Keratinocyte (primary cell): ENCODE data around the gene MMP14. TPM values are rescaled to one million over a fixed set of nuclear protein-coding genes. Genes with fewer than 3 reads are reported as not detected.

Experiments
- DNase-seq: peaks from one replicate; pipeline ENCODE4 v3.0.0-alpha.2; 2011; ENCODE audit warnings: low read depth, missing footprints, low spot score
- FAIRE-seq: peaks from 2 replicates; lab custom pipeline; 2011; peaks lifted over from hg19 to GRCh38; lab: Jason Lieb, UNC
- H2AFZ ChIP-seq: 2 replicates; pipeline ENCODE4 v1.6.0; 2012; ENCODE audit warnings: low read length, control low read depth, inconsistent platforms; ENCODE audit not compliant: control insufficient read depth
- H3K27ac ChIP-seq: 2 replicates; pipeline ENCODE4 v1.5.1; 2011; ENCODE audit warnings: low read length; ENCODE audit not compliant: control insufficient read depth, insufficient read depth
- H3K27me3 ChIP-seq: 3 replicates; pipeline ENCODE4 v1.6.0; 2011; ENCODE audit warnings: low read length; ENCODE audit not compliant: control insufficient read depth, insufficient read depth; ENCODE audit errors: extremely low read depth
- H3K36me3 ChIP-seq, 2 experiments: 2 replicates in 1 of 2; 3 replicates in 1 of 2; pipeline ENCODE4 v1.5.1; 2011; ENCODE audit warnings: low read length in 2 of 2, mild to moderate bottlenecking in 1 of 2; ENCODE audit not compliant: control insufficient read depth in 2 of 2, insufficient read depth in 2 of 2; ENCODE audit errors: extremely low read depth in 1 of 2
- H3K4me1 ChIP-seq: 3 replicates; pipeline ENCODE4 v1.5.1; 2011; ENCODE audit warnings: low read length; ENCODE audit not compliant: control insufficient read depth, insufficient read depth; ENCODE audit errors: extremely low read depth
- H3K4me2 ChIP-seq: 3 replicates; pipeline ENCODE4 v1.6.0; 2011; ENCODE audit warnings: low read depth, low read length; ENCODE audit not compliant: control insufficient read depth, insufficient read depth; ENCODE audit errors: extremely low read depth
- H3K4me3 ChIP-seq, 3 experiments: fragments of 200-600 bp in 1 of 3; sonication (generic) in 1 of 3; 2 replicates in 2 of 3; 3 replicates in 1 of 3; pipeline ENCODE4 v1.5.1; 2011 to 2016; ENCODE audit warnings: low read length in 3 of 3, mild to moderate bottlenecking in 3 of 3, control low read depth in 2 of 3, inconsistent platforms in 1 of 3, low read depth in 1 of 3, mixed read lengths in 1 of 3, mixed run types in 1 of 3, moderate library complexity in 1 of 3; ENCODE audit not compliant: control insufficient read depth in 2 of 3, insufficient read depth in 2 of 3; ENCODE audit errors: extremely low read depth in 1 of 3
- H3K79me2 ChIP-seq: 2 replicates; pipeline ENCODE4 v1.6.0; 2012; ENCODE audit warnings: low read length; ENCODE audit not compliant: control insufficient read depth, insufficient read depth
- H3K9ac ChIP-seq: 3 replicates; pipeline ENCODE4 v1.6.0; 2011; ENCODE audit warnings: low read length; ENCODE audit not compliant: control insufficient read depth, insufficient read depth; ENCODE audit errors: extremely low read depth
- H3K9me1 ChIP-seq: 3 replicates; pipeline ENCODE4 v1.6.0; 2011; ENCODE audit warnings: low read length; ENCODE audit not compliant: control insufficient read depth, insufficient read depth; ENCODE audit errors: extremely low read depth
- H3K9me3 ChIP-seq: 2 replicates; pipeline ENCODE4 v1.5.1; 2012; ENCODE audit warnings: low read depth, low read length; ENCODE audit not compliant: control insufficient read depth
- H4K20me1 ChIP-seq: 3 replicates; pipeline ENCODE4 v1.6.0; 2011; ENCODE audit warnings: low read length; ENCODE audit not compliant: control insufficient read depth, insufficient read depth; ENCODE audit errors: extremely low read depth
- EZH2 ChIP-seq: IDR thresholded peaks from one replicate; pipeline ENCODE4 v1.6.1; 2012; ENCODE audit warnings: inconsistent platforms, mild to moderate bottlenecking, low read length, moderate library complexity
- dilution Hi-C: fragments of 300-500 bp; cut with MboI; formaldehyde crosslinking; loops from one replicate; pipeline ENCODE4 v1.7.0; 2020; ENCODE audit warnings: low sequenced_read_pairs; ENCODE audit not compliant: extremely low pct_ligation_motif_present
- polyA plus RNA-seq, 5 experiments: library from polyadenylated mRNA; depleted of rRNA in 3 of 5; stranded (reverse) in 3 of 5; stranded (forward) in 1 of 5; unstranded in 1 of 5; fragments of >200 nt; gene quantifications; 1 replicate in 1 of 5; 2 replicates in 3 of 5; 3 replicates in 1 of 5; pipeline versions ENCODE4 v1.2.1 to v1.2.3, GENCODE V29; 2011 to 2012; ENCODE audit warnings: missing spikeins in 2 of 5, low read depth in 1 of 5, low replicate concordance in 1 of 5
- TF ChIP-seq, protein P1 (sequence below), 3 experiments: IDR thresholded peaks in 1 of 3; conservative IDR thresholded peaks in 1 of 3; optimal IDR thresholded peaks in 1 of 3; 2 replicates in 2 of 3; 3 replicates in 1 of 3; pipeline versions ENCODE3 to v1.5.1; 2011; ENCODE audit warnings: low read length in 3 of 3, mild to moderate bottlenecking in 3 of 3, moderate library complexity in 2 of 3, control low read depth in 1 of 3, inconsistent platforms in 1 of 3; ENCODE audit not compliant: insufficient read depth in 2 of 3; ENCODE audit errors: extremely low read depth in 1 of 3

The MMP14 gene
- polyA plus RNA-seq, 1 donor (not counting 4 experiments of a cell fraction or from before 2014, with no cell fraction given): 185 TPM

DNA sequence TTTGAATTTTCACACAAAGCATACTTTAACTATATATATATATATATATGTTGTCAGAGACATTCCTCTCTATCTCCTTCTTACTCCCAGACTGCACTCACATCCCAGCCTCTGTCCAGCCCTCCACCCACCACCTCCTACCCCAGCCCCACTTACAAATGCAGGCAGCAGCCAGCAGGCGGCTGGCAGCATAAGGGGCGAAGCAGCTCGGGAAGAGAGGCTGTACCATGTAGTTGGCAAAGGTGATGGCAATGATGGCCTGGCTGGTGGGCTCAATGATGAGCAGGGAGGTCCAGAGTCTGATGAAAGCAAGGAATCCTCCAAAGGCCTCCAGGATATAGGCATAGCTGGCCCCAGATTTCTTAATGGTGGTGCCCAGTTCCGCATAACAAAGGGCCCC lies 23.6 kb upstream of the MMP14 start:
- H4K20me1 ChIP-seq: no peaks in the 10 kb centered on the region
- H3K9me3 ChIP-seq: no peaks in the 10 kb centered on the region
- H3K9ac ChIP-seq: no peak overlapping the region
- TF ChIP-seq, protein P1, sequence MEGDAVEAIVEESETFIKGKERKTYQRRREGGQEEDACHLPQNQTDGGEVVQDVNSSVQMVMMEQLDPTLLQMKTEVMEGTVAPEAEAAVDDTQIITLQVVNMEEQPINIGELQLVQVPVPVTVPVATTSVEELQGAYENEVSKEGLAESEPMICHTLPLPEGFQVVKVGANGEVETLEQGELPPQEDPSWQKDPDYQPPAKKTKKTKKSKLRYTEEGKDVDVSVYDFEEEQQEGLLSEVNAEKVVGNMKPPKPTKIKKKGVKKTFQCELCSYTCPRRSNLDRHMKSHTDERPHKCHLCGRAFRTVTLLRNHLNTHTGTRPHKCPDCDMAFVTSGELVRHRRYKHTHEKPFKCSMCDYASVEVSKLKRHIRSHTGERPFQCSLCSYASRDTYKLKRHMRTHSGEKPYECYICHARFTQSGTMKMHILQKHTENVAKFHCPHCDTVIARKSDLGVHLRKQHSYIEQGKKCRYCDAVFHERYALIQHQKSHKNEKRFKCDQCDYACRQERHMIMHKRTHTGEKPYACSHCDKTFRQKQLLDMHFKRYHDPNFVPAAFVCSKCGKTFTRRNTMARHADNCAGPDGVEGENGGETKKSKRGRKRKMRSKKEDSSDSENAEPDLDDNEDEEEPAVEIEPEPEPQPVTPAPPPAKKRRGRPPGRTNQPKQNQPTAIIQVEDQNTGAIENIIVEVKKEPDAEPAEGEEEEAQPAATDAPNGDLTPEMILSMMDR (optimal IDR thresholded peaks at IDR 0.05 in 1 of 3, IDR thresholded peaks at IDR 0.05 in 1 of 3, conservative IDR thresholded peaks at IDR 0.05 in 1 of 3; ENCODE audit: extremely low read depth in 1 of 3, insufficient read depth in 2 of 3, low read length in 3 of 3): no peak
- no peak overlapping the region for H3K27ac ChIP-seq
- dilution Hi-C loops: no loop called here
- FAIRE-seq (no peak), DNase-seq (no peak)
- no peaks in the 10 kb centered on the region for H3K79me2 ChIP-seq
- H3K4me1 ChIP-seq: peaks cover 11% of the 10 kb centered on the region
- no peaks in the 10 kb centered on the region for H3K36me3 ChIP-seq
- no peaks in the 10 kb centered on the region for H3K9me1 ChIP-seq
- H3K4me2 ChIP-seq: no peak overlapping the region
- H2AFZ ChIP-seq: no peak overlapping the region
- no peaks in the 10 kb centered on the region for H3K27me3 ChIP-seq
- H3K4me3 ChIP-seq: no peak overlapping the region

DNA sequence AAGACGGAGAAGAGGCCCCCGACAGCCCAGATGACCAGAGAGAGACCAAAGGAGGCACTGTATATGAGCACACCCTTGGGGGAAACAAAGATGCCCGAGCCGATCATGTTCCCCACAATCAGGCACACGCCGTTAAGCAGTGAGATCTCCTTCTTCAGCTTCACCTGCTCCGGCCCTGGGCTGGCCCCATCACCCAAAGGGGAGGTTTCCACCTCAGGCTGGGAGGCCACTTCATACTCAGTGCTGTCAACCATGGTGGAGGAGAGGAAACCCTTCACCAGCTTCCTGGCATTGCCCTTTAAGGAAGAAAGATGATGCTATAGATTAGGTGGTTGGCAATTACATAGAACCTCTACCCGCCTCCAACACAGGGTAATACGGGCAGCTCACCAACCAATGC lies 23.2 kb upstream of the MMP14 start:
- TF ChIP-seq EZH2: no peak
- TF ChIP-seq, protein P1 (optimal IDR thresholded peaks at IDR 0.05 in 1 of 3, IDR thresholded peaks at IDR 0.05 in 1 of 3, conservative IDR thresholded peaks at IDR 0.05 in 1 of 3; ENCODE audit: extremely low read depth in 1 of 3, insufficient read depth in 2 of 3, low read length in 3 of 3): no peak
- Histone ChIP-seq H3K36me3 (no peaks in the 10 kb centered on the region), H3K4me2 (no peak overlapping the region), H3K9ac (no peak overlapping the region), H3K4me1 (peaks cover 7% of the 10 kb centered on the region), H3K27me3 (no peaks in the 10 kb centered on the region), H3K27ac (no peak overlapping the region), H3K79me2 (no peaks in the 10 kb centered on the region), H3K9me3 (no peaks in the 10 kb centered on the region), H3K9me1 (no peaks in the 10 kb centered on the region), H4K20me1 (no peaks in the 10 kb centered on the region), H3K4me3 (no peak overlapping the region), H2AFZ (no peak overlapping the region)
- DNase-seq (no peak), FAIRE-seq (no peak)
- dilution Hi-C loops: no loop called here
